ENCODE results near the gene PASK.

The PASK gene

GRCh38 chr2:241142593-241142992 is 6.7 kb downstream of the PASK start:
- DNase-seq: no peak

- DNase-seq: no peak
Measured at GRCh38 chr2:241142063-241142462, 7.2 kb downstream of the PASK start.

- no peak for DNase-seq
Measured at GRCh38 chr2:241141214-241141770, 8.0 kb downstream of the PASK start.

GRCh38 chr2:241140445-241140840 is 8.8 kb downstream of the PASK start:
- no peak for DNase-seq

- no peak for DNase-seq
Measured at GRCh38 chr2:241139531-241140444, 9.5 kb downstream of the PASK start.

GRCh38 chr2:241138471-241138870 is 10.8 kb downstream of the PASK start:
- DNase-seq: no peak

GRCh38 chr2:241137276-241138190 is 11.7 kb downstream of the PASK start:
- DNase-seq: no peak

- DNase-seq: no peak
Measured at GRCh38 chr2:241136661-241137260, 12.5 kb downstream of the PASK start.

GRCh38 chr2:241136191-241136590 is 13.1 kb downstream of the PASK start:
- DNase-seq: no peak

GRCh38 chr2:241135737-241136136 is 13.5 kb downstream of the PASK start:
- DNase-seq: no peak

- DNase-seq: no peak
Measured at GRCh38 chr2:241134711-241135110, 14.6 kb downstream of the PASK start.

GRCh38 chr2:241133436-241133820 is 15.8 kb downstream of the PASK start:
- DNase-seq: no peak

- no peak for DNase-seq
Measured at GRCh38 chr2:241132538-241133435, 16.5 kb downstream of the PASK start.

GRCh38 chr2:241131531-241131930 is 17.7 kb downstream of the PASK start:
- no peak for DNase-seq

GRCh38 chr2:241130316-241130715 is 19.0 kb downstream of the PASK start:
- no peak for DNase-seq

- DNase-seq: no peak
Measured at GRCh38 chr2:241129086-241129871, 20.0 kb downstream of the PASK start.

GRCh38 chr2:241128266-241128665 is 21.0 kb downstream of the PASK start:
- no peak for DNase-seq

- no peak for DNase-seq
Measured at GRCh38 chr2:241126771-241127202, 22.5 kb downstream of the PASK start.

- DNase-seq: no peak
Measured at GRCh38 chr2:241126201-241126611, 23.1 kb downstream of the PASK start.

GRCh38 chr2:241125626-241126025 is 23.6 kb downstream of the PASK start:
- no peak for DNase-seq

Measured in DMS79 treated with DMSO at 0.1 percent for 48 hours (cell line).